GM18867 (cell line): ENCODE data around the gene VPS4B.
"Not testable (repeated sequence)": the region's sequence is repeated elsewhere in the genome, so short reads cannot be mapped to it uniquely, and the experiment has no call there.

ENCODE experiments used
- ATAC-seq: cut with Tn5 transposase; IDR thresholded peaks from one replicate; pipeline ENCODE4 v1.9.1; 2021; ENCODE audit warnings: mild to moderate bottlenecking, moderate library complexity; ENCODE audit not compliant: unreplicated experiment

Gene VPS4B

GRCh38 chr18:63373161-63373560 lies 49.1 kb downstream of the VPS4B start:
- no peak for ATAC-seq

- ATAC-seq: no peak
These were observed 53.7 kb downstream of the VPS4B start for GRCh38 chr18:63368611-63369010.

GRCh38 chr18:63367053-63367953 lies 55.0 kb downstream of the VPS4B start, which contains the start of gene KDSR:
Gene KDSR, minus strand, starts transcription at chr18:63367206. Its CDS starts 88 bp downstream, at chr18:63367118.
- ATAC-seq: peak; percentile 91

- peak; percentile 35 for ATAC-seq
These were observed 55.8 kb downstream of the VPS4B start for GRCh38 chr18:63366213-63367052.

- ATAC-seq: no peak
These were observed 56.4 kb downstream of the VPS4B start for GRCh38 chr18:63365876-63366212.

GRCh38 chr18:63363951-63364350 lies 58.3 kb downstream of the VPS4B start:
- ATAC-seq: no peak

GRCh38 chr18:63363420-63363819 lies 58.9 kb downstream of the VPS4B start:
- not testable (repeated sequence) for ATAC-seq

GRCh38 chr18:63356272-63356896 lies 65.9 kb downstream of the VPS4B start:
- no peak for ATAC-seq

- no peak for ATAC-seq
These were observed 72.0 kb downstream of the VPS4B start for GRCh38 chr18:63350230-63350629.

GRCh38 chr18:63348508-63349136 lies 73.7 kb downstream of the VPS4B start:
- ATAC-seq: no peak

- no peak for ATAC-seq
These were observed 75.6 kb downstream of the VPS4B start for GRCh38 chr18:63346480-63347183.

GRCh38 chr18:63346031-63346430 lies 76.2 kb downstream of the VPS4B start:
- no peak for ATAC-seq

- no peak for ATAC-seq
These were observed 77.4 kb downstream of the VPS4B start for GRCh38 chr18:63344918-63345317.

- ATAC-seq: no peak
These were observed 78.0 kb downstream of the VPS4B start for GRCh38 chr18:63344263-63344662.

- no peak for ATAC-seq
These were observed 80.1 kb downstream of the VPS4B start for GRCh38 chr18:63342206-63342605.

GRCh38 chr18:63339920-63340484 lies 82.3 kb downstream of the VPS4B start:
- ATAC-seq: no peak
